ENCODE data around the gene RMP24.

GRCh38 chr18:35933982-35934381, 38.5 kb upstream of the RMP24 start:
- TF ChIP-seq EZH2 (IDR thresholded peaks at IDR 0.05; ENCODE audit: borderline replicate concordance, low read depth, low read length, severe bottlenecking) = no peak
- TF ChIP-seq CTCF (IDR thresholded peaks at IDR 0.05; ENCODE audit: borderline replicate concordance, extremely low read depth, low read length, poor library complexity, severe bottlenecking) = no peak
